HEK293 (cell line): ENCODE measurements around the gene SOX18.
A peak's percentile ranks its signal among the peaks of the same experiment; 100 is the strongest.

Experiments
- IKZF3 ChIP-seq: fragments of 450-650 bp; IDR thresholded peaks from 2 replicates; pipeline ENCODE4 v1.5.0; 2018; ENCODE audit warnings: missing biosample characterization, mild to moderate bottlenecking, missing genetic modification characterization, moderate library complexity
- KLF16 ChIP-seq: fragments of 450-650 bp; formaldehyde crosslinking; IDR thresholded peaks from 2 replicates; pipeline ENCODE4 v1.5.1; 2017; ENCODE audit warnings: missing biosample characterization, missing genetic modification characterization
- SP3 ChIP-seq: fragments of 450-650 bp; formaldehyde crosslinking; IDR thresholded peaks from 2 replicates; pipeline ENCODE4 v1.5.1; 2016; ENCODE audit warnings: missing biosample characterization, missing genetic modification characterization
- SP7 ChIP-seq: fragments of 450-650 bp; formaldehyde crosslinking; IDR thresholded peaks from 2 replicates; pipeline ENCODE4 v1.5.1; 2016; ENCODE audit warnings: missing biosample characterization, missing genetic modification characterization
- TCF7L2 ChIP-seq: IDR thresholded peaks from 2 replicates; pipeline ENCODE4 v1.6.1; 2011; ENCODE audit warnings: low read depth, mild to moderate bottlenecking, inconsistent platforms, low read length, moderate library complexity, borderline replicate concordance
- ZBTB20 ChIP-seq: fragments of 450-650 bp; formaldehyde crosslinking; IDR thresholded peaks from 2 replicates; pipeline ENCODE4 v1.5.1; 2016; ENCODE audit warnings: missing biosample characterization, missing genetic modification characterization
- ZBTB6 ChIP-seq: fragments of 450-650 bp; formaldehyde crosslinking; IDR thresholded peaks from 2 replicates; pipeline ENCODE4 v1.5.1; 2017; ENCODE audit warnings: missing biosample characterization, missing genetic modification characterization
- ZBTB8A ChIP-seq: fragments of 450-650 bp; formaldehyde crosslinking; IDR thresholded peaks from 2 replicates; pipeline ENCODE4 v1.5.1; 2016; ENCODE audit warnings: missing biosample characterization, missing genetic modification characterization
- ZFP37 ChIP-seq: fragments of 450-650 bp; formaldehyde crosslinking; IDR thresholded peaks from 2 replicates; pipeline ENCODE4 v1.5.1; 2016; ENCODE audit warnings: missing biosample characterization, missing genetic modification characterization
- ZIC2 ChIP-seq: fragments of 450-650 bp; formaldehyde crosslinking; IDR thresholded peaks from 2 replicates; pipeline ENCODE4 v1.5.1; 2016; ENCODE audit warnings: missing biosample characterization, missing genetic modification characterization
- ZNF157 ChIP-seq: fragments of 450-650 bp; formaldehyde crosslinking; IDR thresholded peaks from 2 replicates; pipeline ENCODE4 v1.5.1; 2016; ENCODE audit warnings: missing biosample characterization, missing genetic modification characterization
- ZNF19 ChIP-seq: fragments of 450-650 bp; formaldehyde crosslinking; IDR thresholded peaks from 2 replicates; pipeline ENCODE4; 2016; ENCODE audit warnings: missing biosample characterization, missing genetic modification characterization, low read depth
- ZNF24 ChIP-seq: fragments of 450-650 bp; formaldehyde crosslinking; IDR thresholded peaks from 2 replicates; pipeline ENCODE4 v1.5.1; 2016; ENCODE audit warnings: missing biosample characterization, missing genetic modification characterization
- ZNF26 ChIP-seq: fragments of 450-650 bp; formaldehyde crosslinking; IDR thresholded peaks from 2 replicates; pipeline ENCODE4 v1.5.1; 2016; ENCODE audit warnings: missing biosample characterization, missing genetic modification characterization
- ZNF324 ChIP-seq: fragments of 450-650 bp; formaldehyde crosslinking; IDR thresholded peaks from 2 replicates; pipeline ENCODE4 v1.5.1; 2016; ENCODE audit warnings: missing biosample characterization, missing genetic modification characterization
- ZNF423 ChIP-seq: fragments of 450-650 bp; formaldehyde crosslinking; IDR thresholded peaks from 2 replicates; pipeline ENCODE4 v1.5.1; 2016; ENCODE audit warnings: missing biosample characterization, missing genetic modification characterization
- ZNF426 ChIP-seq: fragments of 450-650 bp; formaldehyde crosslinking; IDR thresholded peaks from 2 replicates; pipeline ENCODE4 v1.5.1; 2017; ENCODE audit warnings: missing biosample characterization, missing genetic modification characterization, mild to moderate bottlenecking, inconsistent platforms, moderate library complexity
- ZNF433 ChIP-seq: fragments of 450-650 bp; formaldehyde crosslinking; IDR thresholded peaks from 2 replicates; pipeline ENCODE4 v1.5.1; 2016; ENCODE audit warnings: missing biosample characterization, missing genetic modification characterization, low read depth
- ZNF473 ChIP-seq: fragments of 450-650 bp; formaldehyde crosslinking; IDR thresholded peaks from 2 replicates; pipeline ENCODE4 v1.5.1; 2017; ENCODE audit warnings: missing biosample characterization, missing genetic modification characterization
- ZNF501 ChIP-seq: fragments of 450-650 bp; formaldehyde crosslinking; IDR thresholded peaks from 2 replicates; pipeline ENCODE4 v1.5.1; 2016; ENCODE audit warnings: missing biosample characterization, missing genetic modification characterization
- ZNF580 ChIP-seq: fragments of 450-650 bp; formaldehyde crosslinking; IDR thresholded peaks from 2 replicates; pipeline ENCODE4 v1.5.1; 2016; ENCODE audit warnings: missing biosample characterization, missing genetic modification characterization
- ZNF600 ChIP-seq: fragments of 450-650 bp; formaldehyde crosslinking; IDR thresholded peaks from 2 replicates; pipeline ENCODE4 v1.5.1; 2016; ENCODE audit warnings: missing biosample characterization, missing genetic modification characterization
- ZNF747 ChIP-seq: fragments of 450-650 bp; formaldehyde crosslinking; IDR thresholded peaks from 2 replicates; pipeline ENCODE4 v1.5.1; 2016; ENCODE audit warnings: missing biosample characterization, missing genetic modification characterization
- ZNF777 ChIP-seq: fragments of 450-650 bp; formaldehyde crosslinking; IDR thresholded peaks from 2 replicates; pipeline ENCODE4 v1.5.1; 2017; ENCODE audit warnings: missing biosample characterization, missing genetic modification characterization, borderline replicate concordance
- ZNF843 ChIP-seq: fragments of 450-650 bp; formaldehyde crosslinking; IDR thresholded peaks from 2 replicates; pipeline ENCODE4 v1.5.1; 2016; ENCODE audit warnings: missing biosample characterization, missing genetic modification characterization
- ZXDB ChIP-seq: fragments of 450-650 bp; formaldehyde crosslinking; IDR thresholded peaks from 2 replicates; pipeline ENCODE4 v1.5.1; 2016; ENCODE audit warnings: missing biosample characterization, missing genetic modification characterization
- TF ChIP-seq, protein P1 (sequence below): fragments of 450-650 bp; formaldehyde crosslinking; IDR thresholded peaks from 2 replicates; pipeline ENCODE4 v1.5.1; 2016; ENCODE audit warnings: missing biosample characterization, missing genetic modification characterization
- TF ChIP-seq, protein P2 (sequence below): fragments of 450-650 bp; formaldehyde crosslinking; IDR thresholded peaks from 2 replicates; pipeline ENCODE4 v1.5.1; 2016; ENCODE audit warnings: missing biosample characterization, missing genetic modification characterization, borderline replicate concordance
- TF ChIP-seq, protein P3 (sequence below): fragments of 450-650 bp; formaldehyde crosslinking; IDR thresholded peaks from 2 replicates; pipeline ENCODE4 v1.5.1; 2016; ENCODE audit warnings: missing biosample characterization, missing genetic modification characterization

The SOX18 gene

DNA sequence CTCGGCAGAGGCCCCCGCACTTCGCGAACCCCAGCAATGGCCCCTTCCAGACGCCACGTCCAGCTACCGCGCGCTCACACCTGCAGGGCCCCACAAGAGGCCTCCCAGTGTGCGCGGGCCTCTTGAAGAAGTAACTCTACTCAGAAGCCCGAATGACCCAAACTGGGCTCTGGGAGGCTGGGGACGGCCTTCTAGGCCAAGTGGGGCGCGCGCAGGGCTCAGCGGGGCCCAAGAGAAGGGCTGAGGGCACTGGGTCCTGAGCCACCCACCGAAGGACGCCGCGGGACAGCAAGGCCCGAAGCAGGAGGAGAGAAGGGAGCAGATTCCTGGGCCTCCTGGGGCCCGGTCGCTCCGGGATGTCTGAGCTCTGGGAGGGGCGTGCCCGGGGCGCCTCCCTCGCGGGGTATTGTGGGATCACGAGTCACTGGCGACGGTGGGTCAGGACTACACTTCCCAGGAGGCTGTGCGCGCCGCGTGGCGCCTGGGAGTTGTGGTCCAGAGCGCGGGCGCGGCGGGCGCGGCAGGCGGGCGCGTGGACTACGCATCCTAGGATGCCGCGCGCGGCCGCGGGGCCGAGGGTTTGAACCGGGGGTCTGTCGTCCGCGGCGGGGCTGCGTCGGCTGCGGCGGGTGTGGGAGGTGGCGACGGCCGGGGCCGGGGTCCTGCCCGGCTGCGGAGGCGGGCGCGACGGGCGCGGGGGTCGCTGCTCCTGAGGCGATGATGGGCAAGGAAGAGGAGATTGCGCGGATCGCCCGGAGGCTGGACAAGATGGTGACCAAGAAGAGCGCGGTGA is 13.4 kb upstream of the SOX18 start, which contains the start of gene TCEA2 (continued):
- TF ChIP-seq ZFP37 (0 out of 2 replicates have a peak, but pooled peaks have one; percentile 18), ZNF600 (no peak), ZNF580 (tag by site-specific recombination) (peak; percentile 61), ZNF19 (tag by site-specific recombination) (no peak), SP3 (tag by site-specific recombination) (peak; percentile 85), ZNF501 (tag by site-specific recombination) (no peak), ZNF157 (tag by site-specific recombination) (no peak), ZIC2 (tag by site-specific recombination) (peak; percentile 93), SP7 (peak; percentile 71), ZBTB8A (tag by site-specific recombination) (peak; percentile 94), KLF16 (tag by site-specific recombination) (peak; percentile 50), ZNF423 (tag by site-specific recombination) (peak; percentile 96), ZNF26 (tag by site-specific recombination) (no peak), ZNF843 (tag by site-specific recombination) (0 out of 2 replicates have a peak, but pooled peaks have one; percentile 10), TCF7L2 (no peak), ZBTB6 (tag by site-specific recombination) (peak; percentile 72), ZNF747 (tag by site-specific recombination) (no peak), ZNF777 (tag by site-specific recombination) (no peak), ZNF324 (tag by site-specific recombination) (peak; percentile 61), ZXDB (tag by site-specific recombination) (peak; percentile 81), ZNF473 (tag by site-specific recombination) (no peak), ZNF433 (tag by site-specific recombination) (no peak), ZBTB20 (tag by site-specific recombination) (peak; percentile 100), ZNF24 (tag by site-specific recombination) (no peak), IKZF3 (tag by site-specific recombination) (peak; percentile 80; the same call in 1 of the 2 replicates), ZNF426 (tag by site-specific recombination) (no peak)
- TF ChIP-seq, protein P1, sequence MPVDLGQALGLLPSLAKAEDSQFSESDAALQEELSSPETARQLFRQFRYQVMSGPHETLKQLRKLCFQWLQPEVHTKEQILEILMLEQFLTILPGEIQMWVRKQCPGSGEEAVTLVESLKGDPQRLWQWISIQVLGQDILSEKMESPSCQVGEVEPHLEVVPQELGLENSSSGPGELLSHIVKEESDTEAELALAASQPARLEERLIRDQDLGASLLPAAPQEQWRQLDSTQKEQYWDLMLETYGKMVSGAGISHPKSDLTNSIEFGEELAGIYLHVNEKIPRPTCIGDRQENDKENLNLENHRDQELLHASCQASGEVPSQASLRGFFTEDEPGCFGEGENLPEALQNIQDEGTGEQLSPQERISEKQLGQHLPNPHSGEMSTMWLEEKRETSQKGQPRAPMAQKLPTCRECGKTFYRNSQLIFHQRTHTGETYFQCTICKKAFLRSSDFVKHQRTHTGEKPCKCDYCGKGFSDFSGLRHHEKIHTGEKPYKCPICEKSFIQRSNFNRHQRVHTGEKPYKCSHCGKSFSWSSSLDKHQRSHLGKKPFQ (tag by site-specific recombination) = no peak
- TF ChIP-seq, protein P2, sequence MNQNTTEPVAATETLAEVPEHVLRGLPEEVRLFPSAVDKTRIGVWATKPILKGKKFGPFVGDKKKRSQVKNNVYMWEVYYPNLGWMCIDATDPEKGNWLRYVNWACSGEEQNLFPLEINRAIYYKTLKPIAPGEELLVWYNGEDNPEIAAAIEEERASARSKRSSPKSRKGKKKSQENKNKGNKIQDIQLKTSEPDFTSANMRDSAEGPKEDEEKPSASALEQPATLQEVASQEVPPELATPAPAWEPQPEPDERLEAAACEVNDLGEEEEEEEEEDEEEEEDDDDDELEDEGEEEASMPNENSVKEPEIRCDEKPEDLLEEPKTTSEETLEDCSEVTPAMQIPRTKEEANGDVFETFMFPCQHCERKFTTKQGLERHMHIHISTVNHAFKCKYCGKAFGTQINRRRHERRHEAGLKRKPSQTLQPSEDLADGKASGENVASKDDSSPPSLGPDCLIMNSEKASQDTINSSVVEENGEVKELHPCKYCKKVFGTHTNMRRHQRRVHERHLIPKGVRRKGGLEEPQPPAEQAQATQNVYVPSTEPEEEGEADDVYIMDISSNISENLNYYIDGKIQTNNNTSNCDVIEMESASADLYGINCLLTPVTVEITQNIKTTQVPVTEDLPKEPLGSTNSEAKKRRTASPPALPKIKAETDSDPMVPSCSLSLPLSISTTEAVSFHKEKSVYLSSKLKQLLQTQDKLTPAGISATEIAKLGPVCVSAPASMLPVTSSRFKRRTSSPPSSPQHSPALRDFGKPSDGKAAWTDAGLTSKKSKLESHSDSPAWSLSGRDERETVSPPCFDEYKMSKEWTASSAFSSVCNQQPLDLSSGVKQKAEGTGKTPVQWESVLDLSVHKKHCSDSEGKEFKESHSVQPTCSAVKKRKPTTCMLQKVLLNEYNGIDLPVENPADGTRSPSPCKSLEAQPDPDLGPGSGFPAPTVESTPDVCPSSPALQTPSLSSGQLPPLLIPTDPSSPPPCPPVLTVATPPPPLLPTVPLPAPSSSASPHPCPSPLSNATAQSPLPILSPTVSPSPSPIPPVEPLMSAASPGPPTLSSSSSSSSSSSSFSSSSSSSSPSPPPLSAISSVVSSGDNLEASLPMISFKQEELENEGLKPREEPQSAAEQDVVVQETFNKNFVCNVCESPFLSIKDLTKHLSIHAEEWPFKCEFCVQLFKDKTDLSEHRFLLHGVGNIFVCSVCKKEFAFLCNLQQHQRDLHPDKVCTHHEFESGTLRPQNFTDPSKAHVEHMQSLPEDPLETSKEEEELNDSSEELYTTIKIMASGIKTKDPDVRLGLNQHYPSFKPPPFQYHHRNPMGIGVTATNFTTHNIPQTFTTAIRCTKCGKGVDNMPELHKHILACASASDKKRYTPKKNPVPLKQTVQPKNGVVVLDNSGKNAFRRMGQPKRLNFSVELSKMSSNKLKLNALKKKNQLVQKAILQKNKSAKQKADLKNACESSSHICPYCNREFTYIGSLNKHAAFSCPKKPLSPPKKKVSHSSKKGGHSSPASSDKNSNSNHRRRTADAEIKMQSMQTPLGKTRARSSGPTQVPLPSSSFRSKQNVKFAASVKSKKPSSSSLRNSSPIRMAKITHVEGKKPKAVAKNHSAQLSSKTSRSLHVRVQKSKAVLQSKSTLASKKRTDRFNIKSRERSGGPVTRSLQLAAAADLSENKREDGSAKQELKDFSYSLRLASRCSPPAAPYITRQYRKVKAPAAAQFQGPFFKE = no peak
- TF ChIP-seq, protein P3, sequence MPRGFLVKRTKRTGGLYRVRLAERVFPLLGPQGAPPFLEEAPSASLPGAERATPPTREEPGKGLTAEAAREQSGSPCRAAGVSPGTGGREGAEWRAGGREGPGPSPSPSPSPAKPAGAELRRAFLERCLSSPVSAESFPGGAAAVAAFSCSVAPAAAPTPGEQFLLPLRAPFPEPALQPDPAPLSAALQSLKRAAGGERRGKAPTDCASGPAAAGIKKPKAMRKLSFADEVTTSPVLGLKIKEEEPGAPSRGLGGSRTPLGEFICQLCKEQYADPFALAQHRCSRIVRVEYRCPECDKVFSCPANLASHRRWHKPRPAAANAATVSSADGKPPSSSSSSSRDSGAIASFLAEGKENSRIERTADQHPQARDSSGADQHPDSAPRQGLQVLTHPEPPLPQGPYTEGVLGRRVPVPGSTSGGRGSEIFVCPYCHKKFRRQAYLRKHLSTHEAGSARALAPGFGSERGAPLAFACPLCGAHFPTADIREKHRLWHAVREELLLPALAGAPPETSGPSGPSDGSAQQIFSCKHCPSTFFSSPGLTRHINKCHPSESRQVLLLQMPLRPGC (tag by site-specific recombination) = no peak
